Measurements from ENCODE around the gene RBM34. TPM values are rescaled to one million over a fixed set of nuclear protein-coding genes. Genes with fewer than 3 reads are reported as not detected.

Gene RBM34
- total and polyA plus RNA-seq, 2 donors from 2014 or later, result 65.8 to 68.9 TPM

DNA sequence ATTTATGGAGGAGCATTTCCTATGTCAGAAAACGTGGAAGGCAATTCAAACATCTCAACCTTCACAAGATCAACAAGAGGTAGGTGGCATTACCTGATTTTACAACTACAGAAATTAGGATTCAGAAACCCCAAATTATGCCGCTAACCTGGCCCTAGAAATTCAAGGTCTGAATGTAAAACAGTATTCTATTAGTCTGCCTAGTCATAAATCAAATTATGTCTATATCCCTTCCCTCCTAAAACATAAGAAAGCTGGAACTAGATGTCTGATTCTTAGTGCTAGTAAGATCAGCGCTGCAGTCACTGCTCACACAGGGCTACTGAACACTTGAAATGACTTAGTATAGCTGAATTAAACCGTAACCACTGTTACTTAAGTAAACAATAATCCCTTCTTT, 33.8 kb downstream of the RBM34 start:
- Histone ChIP-seq H3K4me3 (ENCODE audit: low read length in 3 of 3) (peak overlapping the region; percentile 88 to 98 (median 96)), H3K9ac (ENCODE audit: low read length in 3 of 3) (peak overlapping the region; percentile 37 to 97 (median 91)), H3K27me3 (ENCODE audit: control insufficient read depth, insufficient read depth, low read length) (no peaks in the 10 kb centered on the region), H3K27ac (ENCODE audit: low read depth in 2 of 2, low read length in 2 of 2) (no peak overlapping the region), H3K9me3 (ENCODE audit: control insufficient read depth in 2 of 3, insufficient read depth in 1 of 3, low read length in 3 of 3) (no peaks in the 10 kb centered on the region), H3K4me1 (ENCODE audit: control insufficient read depth in 2 of 3, insufficient read depth in 2 of 3, low read depth in 1 of 3, low read length in 3 of 3) (peaks cover 0 to 7% (median 0%) of the 10 kb centered on the region in 3 donors), H3K36me3 (ENCODE audit: control insufficient read depth in 2 of 3, insufficient read depth in 3 of 3, low read length in 3 of 3) (peaks cover 0 to 7% (median 3%) of the 10 kb centered on the region in 3 donors)
- intact Hi-C loops (cut with DNase I), result no loop called here
- DNase-seq (peak in 1 of 5 donors; percentile 38), FAIRE-seq (no peak)
- TF ChIP-seq, protein P1, sequence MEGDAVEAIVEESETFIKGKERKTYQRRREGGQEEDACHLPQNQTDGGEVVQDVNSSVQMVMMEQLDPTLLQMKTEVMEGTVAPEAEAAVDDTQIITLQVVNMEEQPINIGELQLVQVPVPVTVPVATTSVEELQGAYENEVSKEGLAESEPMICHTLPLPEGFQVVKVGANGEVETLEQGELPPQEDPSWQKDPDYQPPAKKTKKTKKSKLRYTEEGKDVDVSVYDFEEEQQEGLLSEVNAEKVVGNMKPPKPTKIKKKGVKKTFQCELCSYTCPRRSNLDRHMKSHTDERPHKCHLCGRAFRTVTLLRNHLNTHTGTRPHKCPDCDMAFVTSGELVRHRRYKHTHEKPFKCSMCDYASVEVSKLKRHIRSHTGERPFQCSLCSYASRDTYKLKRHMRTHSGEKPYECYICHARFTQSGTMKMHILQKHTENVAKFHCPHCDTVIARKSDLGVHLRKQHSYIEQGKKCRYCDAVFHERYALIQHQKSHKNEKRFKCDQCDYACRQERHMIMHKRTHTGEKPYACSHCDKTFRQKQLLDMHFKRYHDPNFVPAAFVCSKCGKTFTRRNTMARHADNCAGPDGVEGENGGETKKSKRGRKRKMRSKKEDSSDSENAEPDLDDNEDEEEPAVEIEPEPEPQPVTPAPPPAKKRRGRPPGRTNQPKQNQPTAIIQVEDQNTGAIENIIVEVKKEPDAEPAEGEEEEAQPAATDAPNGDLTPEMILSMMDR (IDR thresholded peaks at IDR 0.05; ENCODE audit: borderline replicate concordance, extremely low read depth, insufficient read depth), result no peak

DNA sequence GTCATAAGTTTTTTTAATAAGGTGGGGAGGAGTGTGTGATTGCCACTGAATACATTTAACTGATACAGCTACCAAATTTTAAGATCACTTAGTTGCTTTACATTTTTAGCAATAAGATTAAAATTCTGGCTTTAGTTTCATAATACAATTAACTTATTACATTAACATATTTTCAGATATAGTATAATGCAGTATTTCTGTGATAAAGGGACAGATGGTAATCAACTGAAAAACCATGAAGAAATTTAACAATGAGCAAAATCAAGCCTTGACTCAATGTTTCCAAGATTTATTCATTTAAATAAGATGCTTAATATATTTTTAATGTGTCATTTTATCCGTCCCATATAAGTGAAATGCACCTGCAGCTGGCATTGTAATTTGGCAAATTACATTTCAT, 36.4 kb downstream of the RBM34 start:
- no peak for DNase-seq
- intact Hi-C loops (cut with DNase I), result no loop called here

DNA sequence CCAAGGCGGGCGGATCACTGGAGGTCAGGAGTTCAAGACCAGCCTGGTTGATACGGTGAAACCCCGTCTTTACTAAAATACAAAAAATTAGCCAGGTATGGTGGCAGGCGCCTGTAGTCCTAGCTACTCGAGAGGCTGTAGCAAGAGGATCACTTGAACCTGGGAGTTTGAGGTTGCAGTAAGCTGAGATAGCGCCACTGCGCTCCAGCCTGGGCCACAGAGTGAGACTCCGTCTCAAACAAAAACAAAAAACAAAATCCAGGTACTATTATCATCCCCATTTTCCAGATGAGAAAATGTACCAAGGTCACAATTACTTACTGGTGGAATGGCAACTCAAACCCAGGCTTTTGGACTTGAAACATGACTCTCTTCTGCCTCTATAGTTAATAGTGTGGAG, 36.9 kb downstream of the RBM34 start:
- Histone ChIP-seq H3K9me3 (ENCODE audit: control insufficient read depth in 2 of 3, insufficient read depth in 1 of 3, low read length in 3 of 3) (no peaks in the 10 kb centered on the region), H3K27ac (ENCODE audit: low read depth in 2 of 2, low read length in 2 of 2) (no peak overlapping the region), H3K36me3 (ENCODE audit: control insufficient read depth in 2 of 3, insufficient read depth in 3 of 3, low read length in 3 of 3) (peaks cover 0 to 17% (median 5%) of the 10 kb centered on the region in 3 donors), H3K4me3 (ENCODE audit: low read length in 3 of 3) (no peak overlapping the region), H3K4me1 (ENCODE audit: control insufficient read depth in 2 of 3, insufficient read depth in 2 of 3, low read depth in 1 of 3, low read length in 3 of 3) (peaks cover 0 to 7% (median 0%) of the 10 kb centered on the region in 3 donors), H3K27me3 (ENCODE audit: control insufficient read depth, insufficient read depth, low read length) (no peaks in the 10 kb centered on the region), H3K9ac (ENCODE audit: low read length in 3 of 3) (no peak overlapping the region)
- intact Hi-C loops (cut with DNase I), result no loop called here
- DNase-seq, result no peak
- FAIRE-seq, result no peak
- TF ChIP-seq, protein P1 (IDR thresholded peaks at IDR 0.05; ENCODE audit: borderline replicate concordance, extremely low read depth, insufficient read depth), result no peak

More for the DNA sequence above, 36.4 kb downstream of the RBM34 start:
- Histone ChIP-seq H3K4me1 (ENCODE audit: control insufficient read depth in 2 of 3, insufficient read depth in 2 of 3, low read depth in 1 of 3, low read length in 3 of 3) (peaks cover 0 to 7% (median 0%) of the 10 kb centered on the region in 3 donors), H3K4me3 (ENCODE audit: low read length in 3 of 3) (no peak overlapping the region), H3K9ac (ENCODE audit: low read length in 3 of 3) (no peak overlapping the region), H3K27me3 (ENCODE audit: control insufficient read depth, insufficient read depth, low read length) (no peaks in the 10 kb centered on the region), H3K9me3 (ENCODE audit: control insufficient read depth in 2 of 3, insufficient read depth in 1 of 3, low read length in 3 of 3) (no peaks in the 10 kb centered on the region), H3K27ac (ENCODE audit: low read depth in 2 of 2, low read length in 2 of 2) (no peak overlapping the region), H3K36me3 (ENCODE audit: control insufficient read depth in 2 of 3, insufficient read depth in 3 of 3, low read length in 3 of 3) (peaks cover 0 to 11% (median 2%) of the 10 kb centered on the region in 3 donors)
- FAIRE-seq, result no peak
- TF ChIP-seq, protein P1 (IDR thresholded peaks at IDR 0.05; ENCODE audit: borderline replicate concordance, extremely low read depth, insufficient read depth), result no peak

DNA sequence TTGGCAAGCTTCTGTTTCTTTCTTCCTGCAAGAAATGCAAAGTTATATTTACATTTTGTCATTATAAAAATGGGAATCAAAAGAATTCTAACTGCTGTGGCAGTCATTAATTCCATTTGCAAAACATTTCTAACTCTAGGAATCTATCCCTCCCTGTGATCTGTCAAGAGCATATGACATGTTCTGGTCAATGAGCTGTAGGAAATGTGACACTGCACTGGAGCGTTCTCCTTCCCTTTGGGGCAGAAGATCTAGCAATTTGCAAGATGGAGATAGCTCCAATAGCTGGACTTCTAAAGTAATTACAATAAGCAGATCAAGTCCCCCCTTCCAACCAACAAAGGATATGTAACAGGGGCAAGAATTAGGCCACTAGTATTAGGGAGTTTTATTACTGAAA, 38.7 kb downstream of the RBM34 start:
- intact Hi-C loops (cut with DNase I), result no loop called here
- Histone ChIP-seq H3K9ac (ENCODE audit: low read length in 3 of 3) (no peak overlapping the region), H3K36me3 (ENCODE audit: control insufficient read depth in 2 of 3, insufficient read depth in 3 of 3, low read length in 3 of 3) (peaks cover 9 to 33% (median 18%) of the 10 kb centered on the region in 3 donors), H3K4me3 (ENCODE audit: low read length in 3 of 3) (no peak overlapping the region), H3K27ac (ENCODE audit: low read depth in 2 of 2, low read length in 2 of 2) (no peak overlapping the region), H3K27me3 (ENCODE audit: control insufficient read depth, insufficient read depth, low read length) (no peaks in the 10 kb centered on the region), H3K4me1 (ENCODE audit: control insufficient read depth in 2 of 3, insufficient read depth in 2 of 3, low read depth in 1 of 3, low read length in 3 of 3) (peaks cover 0 to 7% (median 0%) of the 10 kb centered on the region in 3 donors), H3K9me3 (ENCODE audit: control insufficient read depth in 2 of 3, insufficient read depth in 1 of 3, low read length in 3 of 3) (no peaks in the 10 kb centered on the region)
- DNase-seq, result no peak
- no peak for FAIRE-seq
- TF ChIP-seq, protein P1 (IDR thresholded peaks at IDR 0.05; ENCODE audit: borderline replicate concordance, extremely low read depth, insufficient read depth), result no peak
